ENCODE results near the gene SLF2. TPM values are rescaled to one million over a fixed set of nuclear protein-coding genes. Genes with fewer than 3 reads are reported as not detected.

Gene SLF2
- total and polyA plus RNA-seq, 9 donors, result 19.6 to 81.9 (median 40.3) TPM

- intact Hi-C loops (cut with DNase I), result no loop called here
- peak overlapping the region; percentile 76 for H3K4me3 ChIP-seq
- H3K27ac ChIP-seq, result peak overlapping the region in 1 of 2 donors; percentile 24
- peak; percentile 42 to 64 (median 55) for DNase-seq
- H3K4me1 ChIP-seq (ENCODE audit: insufficient read depth), result peaks cover 8% of the 10 kb centered on the region
- no peak for TF ChIP-seq POLR2A (IDR thresholded peaks at IDR 0.05)
- no peak for TF ChIP-seq EP300 (IDR thresholded peaks at IDR 0.05)
- no peak for TF ChIP-seq CTCF (IDR thresholded peaks at IDR 0.05)
- no peaks in the 10 kb centered on the region for H3K9me3 ChIP-seq
- no peaks in the 10 kb centered on the region for H3K27me3 ChIP-seq
- H3K36me3 ChIP-seq, result no peaks in the 10 kb centered on the region
- WGBS, 3 donors, result 11 to 23% (median 18%) methylated on average over 13 of the region's 13 CpGs
These were observed 57.5 kb downstream of the SLF2 start for GRCh38 chr10:100970076-100970913.

- DNase-seq, result no peak
These were observed 58.4 kb downstream of the SLF2 start for GRCh38 chr10:100970914-100971811.

GRCh38 chr10:100972115-100972903, 59.5 kb downstream of the SLF2 start:
- Histone ChIP-seq H3K4me3 (no peak overlapping the region), H3K4me1 (ENCODE audit: insufficient read depth) (peaks cover 8% of the 10 kb centered on the region), H3K36me3 (no peaks in the 10 kb centered on the region), H3K9me3 (no peaks in the 10 kb centered on the region), H3K27ac (no peak overlapping the region), H3K27me3 (no peaks in the 10 kb centered on the region)
- DNase-seq, result no peak
- WGBS, 3 donors, result 72 to 76% (median 73%) methylated on average over 13 of the region's 13 CpGs
- TF ChIP-seq EP300 (IDR thresholded peaks at IDR 0.05), result no peak
- no peak for TF ChIP-seq CTCF (IDR thresholded peaks at IDR 0.05)
- TF ChIP-seq POLR2A (IDR thresholded peaks at IDR 0.05), result no peak
- intact Hi-C loops (cut with DNase I), result no loop called here

More at GRCh38 chr10:100970914-100971811, 58.4 kb downstream of the SLF2 start:
- Histone ChIP-seq H3K4me3 (no peak overlapping the region), H3K36me3 (no peaks in the 10 kb centered on the region), H3K27me3 (no peaks in the 10 kb centered on the region), H3K9me3 (no peaks in the 10 kb centered on the region), H3K27ac (no peak overlapping the region), H3K4me1 (ENCODE audit: insufficient read depth) (peaks cover 8% of the 10 kb centered on the region)
- TF ChIP-seq POLR2A (IDR thresholded peaks at IDR 0.05) (no peak), EP300 (IDR thresholded peaks at IDR 0.05) (no peak), CTCF (IDR thresholded peaks at IDR 0.05) (no peak)
- WGBS, 3 donors, result 60 to 64% (median 63%) methylated on average over 4 of the region's 4 CpGs
- intact Hi-C loops (cut with DNase I), result no loop called here
